ENCODE data around the gene USH2A.

USH2A gene, protein sequence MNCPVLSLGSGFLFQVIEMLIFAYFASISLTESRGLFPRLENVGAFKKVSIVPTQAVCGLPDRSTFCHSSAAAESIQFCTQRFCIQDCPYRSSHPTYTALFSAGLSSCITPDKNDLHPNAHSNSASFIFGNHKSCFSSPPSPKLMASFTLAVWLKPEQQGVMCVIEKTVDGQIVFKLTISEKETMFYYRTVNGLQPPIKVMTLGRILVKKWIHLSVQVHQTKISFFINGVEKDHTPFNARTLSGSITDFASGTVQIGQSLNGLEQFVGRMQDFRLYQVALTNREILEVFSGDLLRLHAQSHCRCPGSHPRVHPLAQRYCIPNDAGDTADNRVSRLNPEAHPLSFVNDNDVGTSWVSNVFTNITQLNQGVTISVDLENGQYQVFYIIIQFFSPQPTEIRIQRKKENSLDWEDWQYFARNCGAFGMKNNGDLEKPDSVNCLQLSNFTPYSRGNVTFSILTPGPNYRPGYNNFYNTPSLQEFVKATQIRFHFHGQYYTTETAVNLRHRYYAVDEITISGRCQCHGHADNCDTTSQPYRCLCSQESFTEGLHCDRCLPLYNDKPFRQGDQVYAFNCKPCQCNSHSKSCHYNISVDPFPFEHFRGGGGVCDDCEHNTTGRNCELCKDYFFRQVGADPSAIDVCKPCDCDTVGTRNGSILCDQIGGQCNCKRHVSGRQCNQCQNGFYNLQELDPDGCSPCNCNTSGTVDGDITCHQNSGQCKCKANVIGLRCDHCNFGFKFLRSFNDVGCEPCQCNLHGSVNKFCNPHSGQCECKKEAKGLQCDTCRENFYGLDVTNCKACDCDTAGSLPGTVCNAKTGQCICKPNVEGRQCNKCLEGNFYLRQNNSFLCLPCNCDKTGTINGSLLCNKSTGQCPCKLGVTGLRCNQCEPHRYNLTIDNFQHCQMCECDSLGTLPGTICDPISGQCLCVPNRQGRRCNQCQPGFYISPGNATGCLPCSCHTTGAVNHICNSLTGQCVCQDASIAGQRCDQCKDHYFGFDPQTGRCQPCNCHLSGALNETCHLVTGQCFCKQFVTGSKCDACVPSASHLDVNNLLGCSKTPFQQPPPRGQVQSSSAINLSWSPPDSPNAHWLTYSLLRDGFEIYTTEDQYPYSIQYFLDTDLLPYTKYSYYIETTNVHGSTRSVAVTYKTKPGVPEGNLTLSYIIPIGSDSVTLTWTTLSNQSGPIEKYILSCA (N-terminal part only)

DNA sequence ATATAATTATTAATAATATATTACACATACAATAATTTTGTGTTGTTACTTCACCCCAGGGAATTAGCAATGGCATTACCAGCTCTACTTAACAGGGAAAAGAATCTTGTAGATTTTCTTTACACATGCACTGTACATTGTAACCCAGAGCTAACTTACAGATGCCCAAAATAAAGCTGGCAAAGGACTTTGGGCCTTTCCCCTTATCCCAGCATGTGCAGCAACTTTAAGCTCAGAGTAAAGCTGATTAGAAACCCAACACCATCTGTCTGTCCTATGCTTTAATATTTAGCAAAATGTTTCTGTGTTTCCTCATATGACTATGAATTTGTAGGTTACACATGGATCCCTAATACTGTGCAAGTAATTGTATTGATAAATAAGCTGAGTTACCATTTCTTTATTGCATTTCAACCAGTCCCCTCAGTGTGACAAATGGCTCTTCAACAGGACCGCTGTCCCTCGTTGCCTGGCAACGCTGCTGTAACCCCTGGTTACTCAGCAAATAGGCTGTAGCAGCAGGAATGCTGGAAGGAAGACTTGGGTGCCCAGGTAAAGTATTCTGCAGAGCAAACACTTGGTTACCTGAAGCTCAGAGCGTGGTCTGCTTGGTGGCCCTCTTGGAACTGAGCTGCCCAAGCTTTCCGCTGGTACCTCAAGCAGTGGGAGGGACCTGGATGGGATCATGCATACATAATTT, at the start of gene USH2A:
Gene USH2A (minus strand): TSS at position 628 of the 700 bp plus-strand sequence. CDS start 1,112 bp downstream, outside the sequence.
- no peak for DNase-seq

- DNase-seq, result no peak
Measured at GRCh38 chr1:216466162-216466801, 43.0 kb upstream of the USH2A start.

- DNase-seq, result no peak
Measured at GRCh38 chr1:216464489-216464888, 41.2 kb upstream of the USH2A start.

DNA sequence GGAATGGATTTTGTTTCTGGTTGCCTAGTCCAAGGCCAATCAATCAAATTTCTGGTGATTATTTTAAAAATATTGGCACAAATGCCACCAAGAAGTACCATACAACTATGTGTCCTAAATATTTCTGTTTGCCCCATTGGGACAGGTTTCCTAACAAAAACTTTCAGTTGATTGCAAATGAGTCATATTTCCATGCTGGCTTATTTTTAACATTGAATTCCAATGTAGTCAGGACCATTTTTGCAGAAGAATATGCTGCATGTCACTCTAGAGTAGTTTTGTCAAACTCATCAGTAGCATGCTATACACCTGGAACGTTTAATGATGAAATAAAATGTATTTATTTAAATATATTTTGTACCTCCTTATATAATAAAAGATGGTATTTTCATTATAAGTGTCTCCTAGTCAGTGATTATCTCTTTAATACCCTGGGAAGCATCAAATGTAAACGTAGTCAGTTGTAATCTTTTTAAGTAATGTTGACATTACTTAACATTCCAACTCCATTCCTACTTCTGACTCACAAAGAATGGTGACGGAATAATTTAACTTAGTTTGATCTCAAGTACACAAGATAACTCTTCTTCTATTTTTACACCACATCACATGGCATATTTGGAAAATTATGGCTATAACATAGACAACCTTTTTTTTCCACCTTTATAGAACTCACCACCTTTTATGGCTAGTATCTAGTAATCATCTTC, 39.0 kb upstream of the USH2A start:
- DNase-seq, result no peak

DNA sequence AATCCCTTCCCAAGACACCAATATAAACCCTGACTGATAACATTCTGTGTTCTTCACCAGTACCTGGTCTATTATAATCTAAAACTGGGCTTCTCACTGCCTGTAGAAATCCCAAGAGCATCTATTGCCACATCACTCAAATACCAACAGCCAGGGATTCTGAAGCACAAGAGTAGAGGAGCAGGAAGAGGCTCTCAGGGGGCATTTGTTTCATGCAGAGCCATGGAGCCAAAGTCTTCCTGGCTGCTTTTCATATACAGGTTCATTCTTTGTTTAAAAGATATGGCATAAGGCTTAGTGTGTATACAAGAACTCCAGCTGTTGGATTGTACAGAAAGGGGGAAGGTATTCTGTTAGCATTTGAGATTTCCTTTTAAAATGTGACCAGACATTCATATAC, 38.2 kb upstream of the USH2A start:
- no peak for DNase-seq

GRCh38 chr1:216459651-216460207, 36.5 kb upstream of the USH2A start:
- DNase-seq, result no peak

DNA sequence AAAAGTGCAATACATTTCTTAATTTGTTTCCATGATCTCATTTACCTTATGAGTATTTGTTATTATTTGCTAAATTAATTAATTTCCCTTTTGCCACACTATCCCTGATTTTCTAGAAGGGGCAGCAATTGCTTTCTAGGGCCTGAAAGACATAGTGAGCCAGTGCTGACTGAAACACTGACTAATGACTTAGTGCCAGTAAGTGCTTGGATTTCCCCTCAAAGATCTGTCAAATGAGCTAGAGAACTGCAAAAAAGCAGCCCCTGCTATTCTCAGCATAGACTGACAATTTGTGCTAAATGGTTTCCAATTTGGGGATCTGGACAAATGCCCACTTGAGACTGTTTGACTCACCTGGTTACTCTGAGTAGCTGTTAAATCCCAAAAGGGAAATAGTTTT, 35.6 kb upstream of the USH2A start:
- DNase-seq, result no peak

- DNase-seq, result no peak
Measured at GRCh38 chr1:216457356-216457755, 34.1 kb upstream of the USH2A start.

DNA sequence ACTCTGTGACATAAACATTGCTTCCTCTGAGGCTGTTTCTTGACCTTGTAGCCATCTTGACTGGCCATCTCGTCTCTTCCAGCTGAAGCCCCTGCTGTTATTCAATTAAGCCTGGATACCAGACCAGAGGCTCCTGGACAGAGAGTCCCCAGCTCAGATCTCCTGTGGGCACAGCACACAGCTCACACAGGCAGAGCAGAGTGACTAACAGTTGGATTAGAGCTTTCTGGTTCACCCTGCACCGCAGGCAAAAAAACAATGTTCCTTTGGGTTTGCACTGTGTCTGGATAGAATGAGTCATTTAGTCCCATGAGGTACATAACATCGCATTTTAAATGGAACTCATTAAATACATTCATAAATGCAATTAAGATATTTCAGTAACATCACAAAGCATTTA, 33.4 kb upstream of the USH2A start:
- DNase-seq, result no peak

- DNase-seq, result no peak
Measured at GRCh38 chr1:216453777-216454176, 30.5 kb upstream of the USH2A start.

- DNase-seq, result no peak
Measured at GRCh38 chr1:216450227-216450626, 27.0 kb upstream of the USH2A start.

DNA sequence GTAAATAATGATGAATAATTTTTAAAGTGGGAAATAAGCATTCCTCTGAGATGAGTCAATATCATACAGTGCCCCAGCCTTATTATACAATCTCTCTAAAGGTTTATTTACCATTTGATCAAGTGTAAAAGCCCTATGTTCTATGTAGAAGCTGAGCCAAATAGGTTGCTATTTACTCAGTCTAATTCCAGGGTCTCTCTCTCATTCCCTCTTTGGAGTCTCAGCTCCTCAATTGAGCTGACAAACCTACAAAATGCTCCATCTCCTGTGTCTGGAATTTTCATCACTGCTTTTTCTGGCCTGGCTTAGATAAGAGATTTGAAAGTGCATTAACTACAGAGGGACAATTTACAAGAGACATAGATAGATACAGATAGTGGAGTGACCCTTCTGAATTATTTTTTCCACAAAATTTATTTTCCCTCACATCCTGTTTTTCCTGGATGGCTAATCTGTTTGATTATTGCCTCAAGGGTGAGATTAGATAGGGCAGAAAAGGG, 24.8 kb upstream of the USH2A start:
- no peak for DNase-seq

- DNase-seq, result no peak
Measured at GRCh38 chr1:216437603-216438002, 14.4 kb upstream of the USH2A start.

GRCh38 chr1:216434232-216434631, 11.0 kb upstream of the USH2A start:
- no peak for DNase-seq

DNA sequence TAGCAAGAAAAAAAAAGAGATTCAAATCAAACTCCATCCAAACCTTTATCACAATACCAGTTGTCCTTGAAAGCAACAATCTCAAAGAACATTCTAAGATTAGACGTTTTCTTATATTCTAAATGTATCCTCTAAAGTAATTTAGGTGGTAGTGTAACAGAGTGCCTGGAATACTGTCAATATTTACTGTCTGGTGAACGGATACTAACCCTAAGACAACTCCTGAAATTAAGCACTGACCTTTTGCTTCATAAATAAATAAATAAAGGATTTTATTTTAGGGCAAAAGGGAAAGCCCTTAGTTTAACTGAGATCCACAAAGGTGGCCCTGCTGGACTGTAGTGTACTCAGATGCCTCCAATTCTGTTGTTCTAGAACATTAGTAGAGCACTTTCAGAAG, 9.9 kb upstream of the USH2A start:
- DNase-seq, result no peak

DNA sequence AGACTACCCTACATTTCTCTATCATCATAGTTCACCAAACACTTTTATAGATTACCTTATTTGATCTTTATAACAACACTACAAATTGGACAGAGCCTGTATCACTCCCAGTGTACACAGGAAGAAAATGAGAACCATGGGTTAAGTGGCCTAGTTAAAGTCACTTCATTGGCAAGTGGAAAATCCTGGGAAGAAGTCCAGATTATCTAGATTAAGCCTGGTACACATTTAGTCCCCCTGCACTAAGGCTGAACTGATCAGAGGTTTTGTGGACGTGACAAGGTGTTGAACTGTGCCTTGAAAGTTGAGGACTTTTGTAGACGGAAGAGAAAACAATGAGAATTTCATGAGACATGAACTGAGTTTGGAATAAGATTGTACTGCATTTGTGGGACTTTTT, 7.5 kb upstream of the USH2A start:
- no peak for DNase-seq

DNA sequence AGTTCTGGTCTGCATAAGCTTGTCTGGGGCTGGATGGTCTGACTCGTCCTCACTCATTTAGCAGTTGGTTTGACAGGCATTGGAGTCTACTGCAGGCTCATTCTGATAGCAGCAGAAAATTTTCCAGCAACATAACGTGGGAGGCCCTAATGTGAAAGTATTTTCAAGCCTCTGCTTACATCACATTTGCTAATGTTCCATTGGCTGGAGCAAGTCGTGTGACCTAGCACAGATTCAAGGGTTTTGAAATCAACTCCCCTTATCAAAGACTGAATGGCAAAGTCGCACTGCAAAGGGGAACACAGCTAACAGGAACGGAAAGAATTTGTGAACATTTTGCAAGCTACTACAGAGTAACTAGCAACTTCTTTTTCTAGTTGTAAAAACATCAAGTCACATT, 2.3 kb upstream of the USH2A start:
- no peak for DNase-seq

GRCh38 chr1:216420746-216421145, 2.5 kb downstream of the USH2A start:
- DNase-seq, result no peak

- DNase-seq, result no peak
Measured at GRCh38 chr1:216420263-216420662, 3.0 kb downstream of the USH2A start.

DNA sequence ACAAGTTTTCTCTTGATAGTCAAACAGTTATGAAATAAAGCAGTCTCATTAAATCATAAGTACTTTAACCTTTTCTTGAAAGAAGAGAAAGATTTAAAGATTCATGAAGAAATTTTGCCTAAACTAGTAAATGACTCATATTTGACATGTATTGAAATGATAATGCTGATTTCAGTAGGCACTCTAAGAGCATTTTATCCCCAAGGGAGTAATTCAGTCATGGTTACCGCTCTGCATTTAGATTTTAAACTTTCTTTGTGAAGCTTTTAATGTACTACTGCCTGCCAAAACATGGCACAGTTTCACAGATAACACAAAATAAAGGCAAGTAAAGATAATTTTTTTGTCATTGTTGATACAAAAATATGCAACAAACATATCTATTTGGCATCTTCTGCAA, 6.8 kb downstream of the USH2A start:
- no peak for DNase-seq

DNA sequence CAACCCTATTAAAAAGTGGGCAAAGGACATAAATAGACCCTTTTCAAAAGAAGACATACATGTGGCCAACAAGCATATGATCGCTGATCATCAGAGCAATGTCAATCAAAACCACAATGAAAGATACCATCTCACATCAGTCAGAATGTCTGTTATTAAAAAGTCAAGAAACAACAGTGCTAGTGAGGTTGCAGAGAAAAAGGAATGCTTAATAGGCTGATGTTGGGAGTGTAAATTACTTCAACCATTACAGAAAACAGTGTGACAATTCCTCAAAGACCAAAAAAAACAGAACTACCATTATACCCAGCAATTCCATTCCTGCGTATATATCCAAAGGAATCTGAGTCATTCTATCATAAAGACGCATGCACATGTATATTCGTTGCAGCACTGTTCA, 13.2 kb downstream of the USH2A start:
- no peak for DNase-seq
